ENCODE measurements around the gene MIOX.

Gene MIOX

GRCh38 chr22:50497093-50497492, 10.4 kb downstream of the MIOX start:
- DNase-seq: no peak

DNA sequence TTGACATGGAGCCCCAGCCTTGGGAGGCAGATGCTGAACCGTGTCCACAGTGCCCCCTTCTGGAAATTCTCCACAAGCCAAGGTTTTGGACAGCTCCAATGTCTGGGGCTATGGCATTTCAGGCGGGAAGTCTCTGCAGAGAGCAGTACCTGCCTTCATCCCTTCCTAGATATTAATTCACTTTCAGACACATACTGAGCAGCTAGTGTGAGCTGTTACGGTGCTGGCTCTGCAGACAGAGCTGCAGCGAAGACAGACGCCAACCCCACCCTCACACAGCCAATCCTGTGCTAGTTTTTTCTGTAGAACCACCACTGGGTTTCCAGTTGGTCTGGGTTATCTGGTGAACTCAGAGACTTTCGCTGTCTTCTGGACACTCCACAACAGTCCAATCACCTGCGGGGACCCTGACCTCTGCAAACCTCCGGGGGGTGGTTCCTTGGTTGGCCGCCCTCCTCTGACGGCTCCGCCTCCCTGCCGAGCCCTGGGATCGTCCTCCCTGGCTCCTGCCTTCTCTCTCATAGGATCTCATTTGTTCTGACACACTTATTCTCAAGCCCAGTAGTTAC, 11.7 kb downstream of the MIOX start:
- DNase-seq: peak; percentile 80 to 81

GRCh38 chr22:50500452-50500851, 13.8 kb downstream of the MIOX start:
- DNase-seq: no peak

GRCh38 chr22:50502096-50502495, 15.4 kb downstream of the MIOX start:
- no peak for DNase-seq

- no peak for DNase-seq
These were observed 16.2 kb downstream of the MIOX start for GRCh38 chr22:50502628-50503474.

DNA sequence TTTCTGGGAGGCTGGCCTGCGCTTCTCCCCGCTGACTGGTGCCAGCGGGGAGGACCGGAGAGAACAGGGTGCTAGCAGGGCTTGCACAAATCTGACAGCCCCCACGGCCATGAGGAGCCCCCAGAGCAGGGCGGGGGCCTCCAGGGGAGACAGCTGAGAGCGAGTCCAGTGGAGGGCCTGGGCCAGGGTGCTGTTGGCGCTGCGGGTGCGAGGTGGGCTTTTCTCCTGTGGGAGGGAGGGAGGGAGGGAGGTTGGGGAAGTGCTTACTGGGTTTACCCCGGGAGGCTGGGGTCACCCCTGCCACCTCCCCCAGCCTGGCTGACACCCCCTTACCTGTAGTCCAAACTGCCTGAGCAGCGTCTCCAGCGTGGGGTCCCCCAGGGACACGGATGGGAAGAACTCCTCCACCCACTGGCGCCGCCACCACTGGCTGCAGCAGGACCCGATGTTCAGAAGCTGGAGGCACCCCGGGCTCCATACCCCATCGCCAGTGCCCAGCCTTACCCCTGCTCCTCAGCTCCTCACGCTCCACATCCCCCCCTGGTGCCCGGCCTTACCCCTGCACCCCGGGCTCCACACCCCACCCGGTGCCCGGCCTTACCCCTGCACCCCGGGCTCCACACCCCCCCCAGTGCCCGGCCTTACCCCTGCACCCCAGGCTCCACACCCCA, 17.0 kb downstream of the MIOX start:
- DNase-seq: peak in 1 of 2 experiments; percentile 49

DNA sequence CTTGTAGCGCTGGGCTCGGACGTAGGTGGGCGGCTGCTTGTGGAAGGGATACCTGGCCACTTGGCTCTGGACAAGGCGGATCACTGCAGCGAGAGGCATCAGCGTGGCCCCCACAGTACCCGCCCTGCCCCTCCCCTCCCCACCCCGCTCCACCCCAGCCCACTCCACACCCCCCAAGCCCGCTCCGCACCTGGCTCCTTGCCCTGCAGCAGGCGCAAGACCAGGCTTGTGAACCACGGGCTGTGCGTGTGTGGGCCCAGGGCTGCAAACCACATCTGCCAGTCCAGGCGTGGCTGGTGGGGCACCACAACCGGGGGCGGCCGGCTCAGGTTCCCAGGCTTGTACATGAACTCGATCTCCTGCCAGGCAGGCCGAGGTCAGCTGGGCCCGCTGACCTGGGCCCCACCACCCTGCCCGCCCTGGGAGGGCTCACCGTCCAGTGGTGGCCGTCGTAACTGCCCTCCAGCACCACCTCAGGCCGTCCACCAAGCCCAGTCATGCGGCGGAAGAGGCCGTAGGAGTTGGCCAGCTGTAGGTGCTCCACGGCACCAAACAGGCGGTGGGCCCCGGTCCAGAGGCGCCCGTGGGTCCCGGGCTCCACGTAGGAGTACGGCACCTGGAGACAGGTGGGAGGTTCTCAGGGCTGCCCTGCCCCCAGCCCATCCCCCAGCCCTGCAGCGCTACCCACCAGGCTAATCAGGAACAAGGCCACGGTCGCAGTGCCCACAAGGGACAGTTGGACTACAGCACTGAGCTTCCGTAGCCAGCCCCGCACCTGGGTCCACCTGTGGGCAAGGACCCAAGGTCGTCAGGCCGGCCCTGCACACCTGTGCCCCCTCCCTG, 17.9 kb downstream of the MIOX start:
- no peak for DNase-seq

GRCh38 chr22:50505276-50505775, 18.7 kb downstream of the MIOX start:
- no peak for DNase-seq

GRCh38 chr22:50505776-50506610, 19.3 kb downstream of the MIOX start:
- no peak for DNase-seq

- DNase-seq: no peak
These were observed 20.2 kb downstream of the MIOX start for GRCh38 chr22:50506611-50507420.

DNA sequence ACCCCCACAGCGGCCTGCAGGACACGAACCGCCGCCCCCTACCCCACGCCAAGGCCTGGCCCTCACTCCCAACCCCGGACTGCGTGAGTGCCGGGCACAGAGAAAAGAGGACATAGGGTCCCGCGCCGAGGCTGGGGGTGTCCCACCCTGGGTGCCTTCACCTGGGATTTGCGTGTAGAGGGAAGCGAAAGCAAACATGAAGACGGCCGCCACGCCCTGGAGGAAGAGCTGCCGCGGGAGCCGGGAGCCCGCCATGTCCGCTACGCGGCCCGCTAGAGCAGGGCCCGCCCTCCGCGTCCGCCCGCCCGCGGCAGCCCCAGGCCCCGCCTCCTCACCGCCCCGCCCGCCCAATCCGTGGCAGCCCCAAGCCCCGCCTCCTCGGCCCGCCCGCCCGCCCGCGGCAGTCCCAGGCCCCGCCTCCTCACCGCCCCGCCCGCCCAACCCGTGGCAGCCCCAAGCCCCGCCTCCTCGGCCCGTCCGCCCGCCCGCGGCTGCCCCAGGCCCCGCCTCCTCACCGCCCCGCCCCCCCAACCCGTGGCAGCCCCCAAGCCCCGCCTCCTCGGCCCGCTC, 20.8 kb downstream of the MIOX start, which contains the start of gene LMF2:
TSS of gene LMF2 (minus strand) at position 282 of the 570 bp plus-strand sequence. CDS start at position 255, 27 bp downstream.
- peak; percentile 95 to 98 for DNase-seq

DNA sequence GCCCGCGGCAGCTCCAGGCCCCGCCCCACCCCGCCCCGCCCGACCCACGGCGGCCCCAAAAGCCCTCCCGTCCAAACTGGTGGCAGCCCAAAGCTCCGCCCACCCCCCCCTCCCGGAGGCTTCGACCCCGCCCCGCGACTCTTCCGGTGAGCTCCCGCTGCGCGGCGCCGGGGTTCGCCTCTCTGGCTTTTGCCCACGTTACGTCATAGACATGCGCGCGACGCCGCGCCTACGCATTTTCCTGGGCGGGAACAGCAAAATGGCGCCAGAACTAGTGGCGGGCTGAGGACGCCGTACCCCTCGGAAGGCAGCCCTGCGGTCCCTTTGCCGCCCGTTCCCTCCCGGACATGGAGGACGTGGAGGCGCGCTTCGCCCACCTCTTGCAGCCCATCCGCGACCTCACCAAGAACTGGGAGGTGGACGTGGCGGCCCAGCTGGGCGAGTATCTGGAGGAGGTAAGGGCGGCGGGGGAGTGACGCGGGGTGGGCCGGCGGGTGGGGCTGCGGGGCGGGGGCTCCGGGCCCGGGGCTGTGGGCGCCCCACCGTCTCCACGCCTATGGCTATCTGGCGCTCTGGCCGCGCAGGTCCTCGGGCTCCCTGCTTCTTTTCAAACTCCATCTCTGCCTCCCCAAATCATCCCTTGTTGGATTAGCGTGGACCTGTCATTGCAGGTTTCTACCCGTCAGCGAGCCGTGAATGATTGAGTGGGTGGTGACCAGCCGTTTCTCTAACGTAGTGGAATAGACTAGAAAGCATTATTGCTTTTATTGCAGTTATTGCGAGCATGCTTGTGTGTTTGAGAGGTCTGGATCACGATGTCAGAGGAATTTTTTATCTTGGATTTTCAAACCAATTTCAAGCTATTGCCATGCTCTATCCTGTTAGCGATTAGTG, 21.6 kb downstream of the MIOX start, which contains the start of gene NCAPH2:
TSS of gene NCAPH2 (plus strand) at position 234 of the 894 bp plus-strand sequence. CDS start at position 348, 114 bp downstream.
- peak; percentile 99 for DNase-seq

- DNase-seq: no peak
These were observed 22.2 kb downstream of the MIOX start for GRCh38 chr22:50508897-50509296.

DNA sequence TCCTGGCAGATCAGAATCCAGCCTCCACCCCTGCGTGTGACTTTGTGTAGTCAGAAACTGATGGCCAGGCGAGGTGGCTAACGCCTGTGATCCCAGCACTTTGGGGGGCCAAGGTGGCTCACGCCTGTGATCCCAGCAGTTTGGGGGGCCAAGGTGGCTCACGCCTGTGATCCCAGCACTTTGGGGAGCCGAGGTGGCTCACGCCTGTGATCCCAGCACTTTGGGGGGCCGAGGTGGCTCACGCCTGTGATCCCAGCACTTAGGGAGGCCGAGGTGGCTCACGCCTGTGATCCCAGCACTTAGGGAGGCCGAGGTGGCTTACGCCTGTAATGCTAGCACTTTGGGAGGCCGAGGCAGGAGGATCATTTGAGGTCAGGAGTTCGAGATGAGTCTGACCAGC, 26.5 kb downstream of the MIOX start:
- DNase-seq: no peak

DNA sequence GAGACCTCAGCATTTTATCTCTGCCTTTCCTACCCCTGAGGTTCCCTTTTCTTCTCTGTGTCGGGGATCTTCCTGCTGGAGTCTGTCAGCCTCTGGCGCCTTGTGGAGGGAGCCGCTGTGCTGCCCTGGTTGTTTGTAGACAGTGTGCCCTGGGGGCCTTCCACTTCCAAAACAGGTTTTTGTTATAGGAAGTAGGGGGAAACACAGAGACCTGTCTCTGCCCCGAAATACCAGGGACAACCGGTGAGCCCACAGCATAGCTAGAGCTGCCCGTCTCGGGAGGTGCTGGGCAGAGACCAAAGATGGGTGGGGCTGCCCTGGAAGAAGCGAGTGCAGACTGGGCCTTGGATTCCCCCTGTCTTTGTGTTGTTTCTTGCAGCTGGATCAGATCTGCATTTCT, 29.4 kb downstream of the MIOX start:
- DNase-seq: no peak

- no peak for DNase-seq
These were observed 30.2 kb downstream of the MIOX start for GRCh38 chr22:50516891-50517290.

- no peak for DNase-seq
These were observed 31.0 kb downstream of the MIOX start for GRCh38 chr22:50517495-50518260.

- no peak for DNase-seq
These were observed 31.9 kb downstream of the MIOX start for GRCh38 chr22:50518606-50519005.

Data from activated T-cell treated with anti-CD3 and anti-CD28 coated beads, Interleukin-2, amount 50 U/mL, for 48 hours (primary cell).